H1 (cell line): Measurements from ENCODE around the gene VSIG10.

ENCODE experiments used
- CHD2 ChIP-seq: IDR thresholded peaks from 2 replicates; pipeline ENCODE4 v1.6.1; 2012; ENCODE audit warnings: low read length, improper control_type of control experiment
- CTCF ChIP-seq, 3 experiments: IDR thresholded peaks; 1 replicate in 2 of 3; 2 replicates in 1 of 3; pipeline versions ENCODE4 v1.5.1 to v1.6.1; 2011; ENCODE audit warnings: low read length in 3 of 3, mild to moderate bottlenecking in 3 of 3, inconsistent platforms in 2 of 3, low read depth in 1 of 3, moderate library complexity in 1 of 3; ENCODE audit not compliant: insufficient read depth in 1 of 3; ENCODE audit errors: control extremely low read depth in 1 of 3
- KDM1A ChIP-seq: fragments of 200-600, 300-600 bp; sonication (generic); IDR thresholded peaks from 2 replicates; pipeline ENCODE4 v1.7.1; 2016; ENCODE audit warnings: mild to moderate bottlenecking, low read length, borderline replicate concordance
- POLR2A ChIP-seq, 2 experiments: IDR thresholded peaks; 1 replicate in 1 of 2; 2 replicates in 1 of 2; pipeline ENCODE4 v1.6.1; 2011; ENCODE audit warnings: low read depth in 2 of 2, low read length in 2 of 2, mild to moderate bottlenecking in 2 of 2; ENCODE audit errors: control extremely low read depth in 1 of 2
- POLR2AphosphoS5 ChIP-seq: IDR thresholded peaks from 2 replicates; pipeline ENCODE4 v1.6.1; 2011; ENCODE audit warnings: low read depth, low read length
- RFX5 ChIP-seq: IDR thresholded peaks from 2 replicates; pipeline ENCODE4 v1.6.1; 2011; ENCODE audit warnings: low read depth, low read length, improper control_type of control experiment, borderline replicate concordance
- RNF2 ChIP-seq: fragments of 200-900, 300-1000 bp; sonication (generic); IDR thresholded peaks from 2 replicates; pipeline ENCODE4 v1.7.1; 2016; ENCODE audit warnings: borderline replicate concordance, low read depth, mild to moderate bottlenecking, antibody characterized with exemption, low read length; ENCODE audit not compliant: poor library complexity, severe bottlenecking; ENCODE audit errors: missing control alignments
- SRF ChIP-seq: IDR thresholded peaks from 2 replicates; pipeline ENCODE4 v1.6.1; 2011; ENCODE audit warnings: mild to moderate bottlenecking, low read depth, low read length, moderate library complexity
- TAF1 ChIP-seq: IDR thresholded peaks from 2 replicates; pipeline ENCODE4 v1.6.1; 2011; ENCODE audit warnings: mild to moderate bottlenecking, low read depth, low read length
- TAF7 ChIP-seq: optimal IDR thresholded peaks from 2 replicates; pipeline ENCODE3; 2011; ENCODE audit warnings: low read depth, mild to moderate bottlenecking, inconsistent platforms, low read length, moderate library complexity, borderline replicate concordance
- TCF12 ChIP-seq: IDR thresholded peaks from 2 replicates; pipeline ENCODE4 v1.6.1; 2011; ENCODE audit warnings: low read depth, mild to moderate bottlenecking, low read length
- TEAD4 ChIP-seq: IDR thresholded peaks from 2 replicates; pipeline ENCODE4 v1.6.1; 2012; ENCODE audit warnings: low read depth, low read length, inconsistent platforms, mixed read lengths
- YY1 ChIP-seq: IDR thresholded peaks from 2 replicates; pipeline ENCODE4 v1.6.1; 2011; ENCODE audit warnings: low read depth, mild to moderate bottlenecking, low read length

GRCh38 chr12:118102609-118103008, 1.2 kb downstream of the VSIG10 start:
- TF ChIP-seq CTCF (IDR thresholded peaks at IDR 0.05; ENCODE audit: control extremely low read depth in 1 of 3, insufficient read depth in 1 of 3, low read depth in 1 of 3, low read length in 3 of 3) (no peak), TAF7 (no peak), YY1 (no peak), TCF12 (no peak), RFX5 (no peak), POLR2A (IDR thresholded peaks at IDR 0.05; ENCODE audit: control extremely low read depth in 1 of 2, low read depth in 2 of 2, low read length in 2 of 2) (no peak), CHD2 (no peak), POLR2AphosphoS5 (no peak), SRF (no peak), RNF2 (no peak), TAF1 (no peak), TEAD4 (no peak), KDM1A (no peak)
